GM12878 (cell line): ENCODE results near the gene MED31. TPM values are rescaled to one million over a fixed set of nuclear protein-coding genes. Genes with fewer than 3 reads are reported as not detected.

Experiments used
- ATAC-seq: fragments of 200-7000 bp; cut with Tn5 transposase; 3 replicates; pipeline ENCODE4 v1.9.1; 2020; ENCODE audit warnings: mild to moderate bottlenecking, moderate library complexity
- BruUV-seq: library from RNA; stranded (reverse); fragments of 400-500 nt; replicated peaks from 2 replicates; lab custom pipeline; 2021; lab: Mats Ljungman, UMichigan
- CTCF ChIA-PET: fragments of 300-600 bp; sonication (Branson Sonifier 250); formaldehyde crosslinking; extraction: SDS; loops from one replicate; lab custom pipeline; 2021; ENCODE audit warnings: inconsistent platforms; lab: Yijun Ruan, JAX
- POLR2A ChIA-PET: fragments of 350-600 bp; formaldehyde crosslinking; extraction: SDS; loops from one replicate; lab custom pipeline; 2021; ENCODE audit warnings: inconsistent platforms; lab: Charles Lee
- RAD21 ChIA-PET: fragments of 300-600 bp; sonication (Branson Sonifier 250); formaldehyde crosslinking; loops from one replicate; lab custom pipeline; 2023; ENCODE audit warnings: antibody characterized with exemption; ENCODE audit not compliant: unreplicated experiment; lab: Charles Lee
- SMC1A ChIA-PET: fragments of 300-600 bp; sonication (Branson Sonifier 250); formaldehyde crosslinking; loops from one replicate; lab custom pipeline; 2023; ENCODE audit not compliant: unreplicated experiment, uncharacterized antibody; lab: Charles Lee
- DNase-seq: peaks from one replicate; pipeline ENCODE4 v3.0.0-alpha.2; 2011; ENCODE audit warnings: low read depth, low spot score
- FAIRE-seq: peaks from 3 replicates; lab custom pipeline; 2011; peaks lifted over from hg19 to GRCh38; lab: Jason Lieb, UNC
- H2AFZ ChIP-seq: 2 replicates; pipeline ENCODE4 v1.6.0; 2011; ENCODE audit warnings: low read depth, low read length, control low read depth; ENCODE audit not compliant: control insufficient read depth
- H3K27ac ChIP-seq: 2 replicates; pipeline ENCODE4 v1.5.1; 2011; ENCODE audit warnings: control low read depth; ENCODE audit not compliant: control insufficient read depth, insufficient read depth
- H3K27me3 ChIP-seq, 2 experiments: replicated peaks in 1 of 2; 2 replicates each; pipeline versions ENCODE4 v1.6.0 to v1.6.1; 2011; ENCODE audit warnings: low read length in 1 of 2; ENCODE audit not compliant: control insufficient read depth in 2 of 2, insufficient read depth in 2 of 2
- H3K36me3 ChIP-seq, 2 experiments: 2 replicates each; pipeline ENCODE4 v1.5.1; 2011; ENCODE audit warnings: low read length in 1 of 2; ENCODE audit not compliant: control insufficient read depth in 2 of 2, insufficient read depth in 2 of 2
- H3K4me1 ChIP-seq: 2 replicates; pipeline ENCODE4 v1.6.1; 2011; ENCODE audit warnings: mild to moderate bottlenecking, low read length, moderate library complexity, mixed read lengths; ENCODE audit not compliant: control insufficient read depth, insufficient read depth
- H3K4me2 ChIP-seq: 2 replicates; pipeline ENCODE4 v1.6.0; 2011; ENCODE audit warnings: control low read depth; ENCODE audit not compliant: control insufficient read depth, insufficient read depth
- H3K4me3 ChIP-seq: fragments of 200-600 bp; sonication (generic); 2 replicates; pipeline ENCODE4 v1.5.1; 2016
- H3K79me2 ChIP-seq: 2 replicates; pipeline ENCODE4 v1.6.0; 2011; ENCODE audit warnings: low read length; ENCODE audit not compliant: control insufficient read depth, insufficient read depth
- H3K9ac ChIP-seq: 2 replicates; pipeline ENCODE4 v1.8.0; 2011; ENCODE audit warnings: low read length, control low read depth, mixed read lengths; ENCODE audit not compliant: control insufficient read depth, insufficient read depth
- H3K9me3 ChIP-seq: replicated peaks from 3 replicates; pipeline ENCODE4 v1.5.1; 2011; ENCODE audit warnings: mild to moderate bottlenecking, low read length; ENCODE audit not compliant: control insufficient read depth, insufficient read depth
- H4K20me1 ChIP-seq: 2 replicates; pipeline ENCODE4 v1.6.0; 2011; ENCODE audit not compliant: control insufficient read depth, insufficient read depth
- JUNB ChIP-seq: IDR thresholded peaks from 2 replicates; pipeline ENCODE4 v1.6.1; 2016; ENCODE audit warnings: antibody characterized with exemption, mild to moderate bottlenecking
- MEF2A ChIP-seq: IDR thresholded peaks from 2 replicates; pipeline ENCODE4 v1.6.1; 2011; ENCODE audit warnings: low read depth, mild to moderate bottlenecking, low read length, moderate library complexity; ENCODE audit not compliant: insufficient read depth
- MTA2 ChIP-seq: fragments of 450-650 bp; IDR thresholded peaks from 2 replicates; pipeline ENCODE4 v1.6.1; 2016; ENCODE audit warnings: low read depth, mild to moderate bottlenecking, moderate library complexity
- MYC ChIP-seq: IDR thresholded peaks from 2 replicates; pipeline ENCODE4 v1.6.1; 2011; ENCODE audit warnings: mild to moderate bottlenecking, low read length, moderate library complexity, inconsistent platforms; ENCODE audit not compliant: insufficient read depth, insufficient replicate concordance, insufficient read length, severe bottlenecking
- NR2C2 ChIP-seq: IDR thresholded peaks from 2 replicates; pipeline ENCODE4 v1.6.1; 2011; ENCODE audit warnings: borderline replicate concordance, low read depth; ENCODE audit not compliant: control insufficient read depth, insufficient read length
- POLR2AphosphoS5 ChIP-seq: IDR thresholded peaks from 2 replicates; pipeline ENCODE4 v1.6.1; 2011; ENCODE audit warnings: mild to moderate bottlenecking, low read length, inconsistent platforms
- RELA ChIP-seq: fragments of 450-650 bp; IDR thresholded peaks from 2 replicates; pipeline ENCODE4 v1.8.0; 2014; ENCODE audit warnings: borderline replicate concordance; ENCODE audit not compliant: partially characterized antibody
- ZNF274 ChIP-seq: IDR thresholded peaks from one replicate; pipeline ENCODE4 v1.8.0; 2011; ENCODE audit not compliant: insufficient read length, insufficient read depth
- ZZZ3 ChIP-seq: IDR thresholded peaks from 2 replicates; pipeline ENCODE4 v1.6.1; 2011; ENCODE audit warnings: low read depth; ENCODE audit not compliant: control insufficient read depth, insufficient read length
- WGBS: methylation state at CpG from one replicate; pipeline ENCODE4 v1.1.6; 2016; ENCODE audit warnings: low lambda C conversion rate; ENCODE audit not compliant: insufficient replicate concordance, insufficient coverage; ENCODE audit errors: missing lambda C conversion rate; 5-methylcytosine and 5-hydroxymethylcytosine counted together
- in situ Hi-C: fragments of 300-500 bp; cut with MboI; formaldehyde crosslinking; loops from 9 replicates; pipeline ENCODE4 v1.14.3; 2018; ENCODE audit warnings: mixed read lengths
- intact Hi-C: fragments of 100-400 bp; cut with micrococcal nuclease; formaldehyde crosslinking; loops from one replicate; pipeline ENCODE4 v1.14.2; 2022; ENCODE audit not compliant: unreplicated experiment
- polyA plus RNA-seq, 11 experiments: library from polyadenylated mRNA; depleted of rRNA in 4 of 11; unstranded in 6 of 11; stranded (reverse) in 5 of 11; fragments of >200 nt; fragmentation: Nextera tagmentation in 4 of 11; fragmentation: Illumina TruSeq in 1 of 11; extraction: Ambion mirVana in 4 of 11; extraction: Trizol in 1 of 11; gene quantifications; 1 replicate in 1 of 11; 2 replicates in 10 of 11; pipeline versions ENCODE4 v1.2.1 to v1.2.3, GENCODE V29; 2011 to 2016; ENCODE audit warnings: inconsistent platforms in 2 of 11, missing spikeins in 2 of 11, low read depth in 1 of 11
- total RNA-seq, 4 experiments: library from RNA; depleted of rRNA in 3 of 4; stranded (reverse); fragments of >200 nt in 3 of 4; fragmentation: Illumina TruSeq in 1 of 4; extraction: Trizol in 1 of 4; gene quantifications; 2 replicates each; pipeline versions ENCODE4 v1.2.1 to v1.2.3, GENCODE V29; 2013 to 2021
- TF ChIP-seq, protein P1 (sequence below): fragments of 450-650 bp; IDR thresholded peaks from 2 replicates; pipeline ENCODE4 v1.6.1; 2017; ENCODE audit warnings: mild to moderate bottlenecking, moderate library complexity

The MED31 gene
- total and polyA plus RNA-seq, 10 of the 15 experiments (the other 5 are each of a cell fraction or from before 2014, with no cell fraction given) = 14.4 to 71.1 (median 34.6) TPM

- no peak for TF ChIP-seq ZNF274
- no peak for TF ChIP-seq JUNB
Measured at GRCh38 chr17:6668219-6668618, 16.8 kb upstream of the MED31 start (continued).

DNA sequence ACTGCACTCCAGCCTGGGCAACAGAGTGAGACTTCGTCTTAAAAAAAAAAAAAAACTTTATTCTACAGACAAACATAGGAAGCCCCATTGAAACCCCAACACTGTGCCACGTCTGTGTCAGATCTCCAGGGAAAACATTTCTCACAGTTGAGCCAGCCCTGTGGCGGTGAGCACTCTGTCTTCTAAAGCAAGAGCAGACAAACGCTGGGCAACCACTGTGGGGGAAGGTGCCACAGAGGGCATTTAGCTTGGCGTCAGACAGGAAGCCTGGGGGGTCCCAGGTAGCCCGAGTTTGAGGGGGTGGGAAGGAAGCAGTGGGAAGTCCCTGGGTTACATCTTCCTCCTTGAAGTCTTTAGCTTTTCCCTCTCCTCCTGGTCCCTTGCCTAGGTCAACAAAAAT lies 16.1 kb upstream of the MED31 start:
- SMC1A ChIA-PET = interaction anchor here (0.9 to 2.7 kb wide), 5 partner anchors 164 to 355 kb away, joined by 3 to 16 read pairs (median 6); partner anchors contain the start of gene TEKT1
- no peaks in the 10 kb centered on the region for H3K9me3 ChIP-seq
- TF ChIP-seq JUNB (no peak), POLR2AphosphoS5 (no peak), MYC (no peak), NR2C2 (no peak), MTA2 (no peak), RELA (no peak), MEF2A (no peak), ZZZ3 (no peak)
- TF ChIP-seq, protein P1, sequence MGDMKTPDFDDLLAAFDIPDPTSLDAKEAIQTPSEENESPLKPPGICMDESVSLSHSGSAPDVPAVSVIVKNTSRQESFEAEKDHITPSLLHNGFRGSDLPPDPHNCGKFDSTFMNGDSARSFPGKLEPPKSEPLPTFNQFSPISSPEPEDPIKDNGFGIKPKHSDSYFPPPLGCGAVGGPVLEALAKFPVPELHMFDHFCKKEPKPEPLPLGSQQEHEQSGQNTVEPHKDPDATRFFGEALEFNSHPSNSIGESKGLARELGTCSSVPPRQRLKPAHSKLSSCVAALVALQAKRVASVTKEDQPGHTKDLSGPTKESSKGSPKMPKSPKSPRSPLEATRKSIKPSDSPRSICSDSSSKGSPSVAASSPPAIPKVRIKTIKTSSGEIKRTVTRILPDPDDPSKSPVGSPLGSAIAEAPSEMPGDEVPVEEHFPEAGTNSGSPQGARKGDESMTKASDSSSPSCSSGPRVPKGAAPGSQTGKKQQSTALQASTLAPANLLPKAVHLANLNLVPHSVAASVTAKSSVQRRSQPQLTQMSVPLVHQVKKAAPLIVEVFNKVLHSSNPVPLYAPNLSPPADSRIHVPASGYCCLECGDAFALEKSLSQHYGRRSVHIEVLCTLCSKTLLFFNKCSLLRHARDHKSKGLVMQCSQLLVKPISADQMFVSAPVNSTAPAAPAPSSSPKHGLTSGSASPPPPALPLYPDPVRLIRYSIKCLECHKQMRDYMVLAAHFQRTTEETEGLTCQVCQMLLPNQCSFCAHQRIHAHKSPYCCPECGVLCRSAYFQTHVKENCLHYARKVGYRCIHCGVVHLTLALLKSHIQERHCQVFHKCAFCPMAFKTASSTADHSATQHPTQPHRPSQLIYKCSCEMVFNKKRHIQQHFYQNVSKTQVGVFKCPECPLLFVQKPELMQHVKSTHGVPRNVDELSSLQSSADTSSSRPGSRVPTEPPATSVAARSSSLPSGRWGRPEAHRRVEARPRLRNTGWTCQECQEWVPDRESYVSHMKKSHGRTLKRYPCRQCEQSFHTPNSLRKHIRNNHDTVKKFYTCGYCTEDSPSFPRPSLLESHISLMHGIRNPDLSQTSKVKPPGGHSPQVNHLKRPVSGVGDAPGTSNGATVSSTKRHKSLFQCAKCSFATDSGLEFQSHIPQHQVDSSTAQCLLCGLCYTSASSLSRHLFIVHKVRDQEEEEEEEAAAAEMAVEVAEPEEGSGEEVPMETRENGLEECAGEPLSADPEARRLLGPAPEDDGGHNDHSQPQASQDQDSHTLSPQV = no peak
- CTCF ChIA-PET = interaction anchor here (0.6 to 3.1 kb wide), 7 partner anchors 15 to 354 kb away, joined by 3 to 27 read pairs (median 3); no protein-coding TSS in a partner anchor
- DNase-seq (no peak), ATAC-seq (no peak), FAIRE-seq (no peak)
- POLR2A ChIA-PET = no interaction called here
- no peak overlapping the region for H2AFZ ChIP-seq
- no peaks in the 10 kb centered on the region for H3K4me1 ChIP-seq
- in situ Hi-C loops = no loop called here
- H3K27ac ChIP-seq = no peak overlapping the region
- no peaks in the 10 kb centered on the region for H3K27me3 ChIP-seq
- H3K36me3 ChIP-seq = no peaks in the 10 kb centered on the region; a peak in 1 of 4 replicates
- no peak overlapping the region for H3K9ac ChIP-seq
- intact Hi-C loops = loop anchor here (2.0 to 10.0 kb wide), 4 partner anchors 87 to 337 kb away; partner anchors contain the start of gene XAF1
- no peaks in the 10 kb centered on the region for H4K20me1 ChIP-seq
- no peak overlapping the region for H3K4me2 ChIP-seq
- WGBS = 13% methylated on average over 5 of the region's 6 CpGs
- BruUV-seq = no TSS peak
- H3K79me2 ChIP-seq = no peaks in the 10 kb centered on the region
- H3K4me3 ChIP-seq = no peak overlapping the region
- RAD21 ChIA-PET = interaction anchor here (0.5 to 3.2 kb wide), 4 partner anchors 23 to 338 kb away, joined by 3 to 17 read pairs (median 6); no protein-coding TSS in a partner anchor
